SK-N-SH (cell line): Measurements from ENCODE around the gene KNG1. TPM values are rescaled to one million over a fixed set of nuclear protein-coding genes. Genes with fewer than 3 reads are reported as not detected.
A peak's percentile ranks its signal among the peaks of the same experiment; 100 is the strongest.

ENCODE experiments used
- CTCF ChIA-PET: fragments of 300-600, 350-600 bp; formaldehyde crosslinking; extraction: SDS; loops from one replicate; lab custom pipeline; 2021; lab: Yijun Ruan, JAX
- POLR2A ChIA-PET: fragments of 350-600 bp; sonication (Branson Sonifier 250); formaldehyde crosslinking; extraction: SDS; loops from one replicate; lab custom pipeline; 2020; ENCODE audit warnings: antibody characterized with exemption, inconsistent platforms; lab: Yijun Ruan, JAX
- DNase-seq: peaks from one replicate; pipeline ENCODE4 v3.0.0; 2012
- H2AFZ ChIP-seq: fragments of 200-600 bp; sonication (generic); 2 replicates; pipeline ENCODE4 v1.8.1; 2016; ENCODE audit warnings: antibody characterized with exemption, mild to moderate bottlenecking, low read depth
- H3F3A ChIP-seq: fragments of 200-600 bp; sonication (generic); replicated peaks from 2 replicates; pipeline ENCODE3; 2016; ENCODE audit warnings: antibody characterized with exemption, mild to moderate bottlenecking; ENCODE audit not compliant: insufficient read depth
- H3K27ac ChIP-seq, 2 experiments: fragments of 200-500 bp in 1 of 2; fragments of 200-600 bp in 1 of 2; sonication (Bioruptor generic) in 1 of 2; sonication (generic), shearing (Covaris generic) in 1 of 2; 2 replicates each; pipeline versions ENCODE4 v1.5.1 to v1.6.1; 2014 to 2016; ENCODE audit warnings: low read depth in 2 of 2, inconsistent platforms in 1 of 2, low read length in 1 of 2, mild to moderate bottlenecking in 1 of 2, mixed read lengths in 1 of 2
- H3K27me3 ChIP-seq: fragments of 200-600 bp; sonication (generic), shearing (Covaris generic); 2 replicates; pipeline ENCODE4 v1.6.1; 2016; ENCODE audit warnings: mixed run types; ENCODE audit not compliant: insufficient read depth
- H3K36me3 ChIP-seq, 2 experiments: fragments of 200-500 bp in 1 of 2; fragments of 200-600 bp in 1 of 2; sonication (Bioruptor generic) in 1 of 2; sonication (generic) in 1 of 2; replicated peaks in 1 of 2; 2 replicates each; pipeline versions ENCODE3 to v1.5.1; 2014 to 2016; ENCODE audit warnings: low read length in 1 of 2, mild to moderate bottlenecking in 1 of 2; ENCODE audit not compliant: insufficient read depth in 2 of 2, control insufficient read depth in 1 of 2
- H3K4me1 ChIP-seq, 2 experiments: fragments of 200-500 bp in 1 of 2; fragments of 200-600 bp in 1 of 2; sonication (Bioruptor generic) in 1 of 2; sonication (generic), shearing (Covaris generic) in 1 of 2; 2 replicates each; pipeline versions ENCODE4 v1.5.1 to v1.6.1; 2014 to 2016; ENCODE audit warnings: low read depth in 1 of 2, low read length in 1 of 2, mixed run types in 1 of 2; ENCODE audit not compliant: insufficient read depth in 2 of 2, control insufficient read depth in 1 of 2
- H3K4me2 ChIP-seq: fragments of 200-600 bp; sonication (generic), shearing (Covaris generic); 2 replicates; pipeline ENCODE4 v1.6.1; 2017; ENCODE audit warnings: mixed run types
- H3K4me3 ChIP-seq, 2 experiments: fragments of 200-500 bp in 1 of 2; fragments of 200-600 bp in 1 of 2; sonication (Bioruptor generic) in 1 of 2; sonication (generic), shearing (Covaris generic) in 1 of 2; 2 replicates each; pipeline versions ENCODE4 v1.5.1 to v1.8.1; 2014 to 2016; ENCODE audit warnings: low read depth in 2 of 2, inconsistent platforms in 1 of 2, low read length in 1 of 2, mild to moderate bottlenecking in 1 of 2, mixed read lengths in 1 of 2, moderate library complexity in 1 of 2
- H3K79me2 ChIP-seq: fragments of 200-600 bp; sonication (generic); 2 replicates; pipeline ENCODE4 v1.8.1; 2017; ENCODE audit warnings: mild to moderate bottlenecking; ENCODE audit not compliant: insufficient read depth
- H3K9ac ChIP-seq: fragments of 200-600 bp; sonication (generic); 2 replicates; pipeline ENCODE4 v1.6.1; 2017; ENCODE audit warnings: mixed run types
- H3K9me2 ChIP-seq: fragments of 200-600 bp; sonication (generic); 2 replicates; pipeline ENCODE4 v1.6.1; 2017; ENCODE audit warnings: mixed run types
- H3K9me3 ChIP-seq: fragments of 200-600 bp; sonication (generic); 2 replicates; pipeline ENCODE4 v1.6.1; 2017; ENCODE audit warnings: mixed run types, mild to moderate bottlenecking, moderate library complexity
- H4K20me1 ChIP-seq: fragments of 200-600 bp; sonication (generic); 2 replicates; pipeline ENCODE4 v1.6.1; 2017; ENCODE audit warnings: mild to moderate bottlenecking, mixed run types; ENCODE audit not compliant: insufficient read depth
- CHD2 ChIP-seq: fragments of 150-350 bp; IDR thresholded peaks from 2 replicates; pipeline ENCODE4 v1.6.1; 2018; ENCODE audit warnings: low read length; ENCODE audit not compliant: partially characterized antibody
- CTCF ChIP-seq: fragments of 200-600 bp; sonication (generic); IDR thresholded peaks from 2 replicates; pipeline ENCODE4 v1.6.1; 2017; ENCODE audit warnings: antibody characterized with exemption, mild to moderate bottlenecking, moderate library complexity
- ELF1 ChIP-seq: IDR thresholded peaks from 2 replicates; pipeline ENCODE4 v1.4.0; 2012
- EP300 ChIP-seq, 2 experiments: IDR thresholded peaks; 2 replicates each; pipeline versions ENCODE4 v1.4.0 to v1.6.1; 2012; ENCODE audit warnings: borderline replicate concordance in 1 of 2, low read depth in 1 of 2, low read length in 1 of 2
- EZH2phosphoT487 ChIP-seq: fragments of 200-600 bp; sonication (generic); IDR thresholded peaks from 2 replicates; pipeline ENCODE4 v1.6.1; 2017; ENCODE audit warnings: low read depth, mixed run types, mild to moderate bottlenecking, antibody characterized with exemption, moderate library complexity, borderline replicate concordance
- FOSL2 ChIP-seq: IDR thresholded peaks from 2 replicates; pipeline ENCODE4 v1.4.0; 2012; ENCODE audit warnings: low read depth, mild to moderate bottlenecking, moderate library complexity, borderline replicate concordance
- FOXJ3 ChIP-seq: sonication (generic); formaldehyde crosslinking; IDR thresholded peaks from 2 replicates; pipeline ENCODE4 v1.5.1; 2020; ENCODE audit warnings: mild to moderate bottlenecking, missing genetic modification reagents
- GABPA ChIP-seq: IDR thresholded peaks from 2 replicates; pipeline ENCODE4 v1.4.0; 2012; ENCODE audit warnings: low read depth, mild to moderate bottlenecking
- IRF3 ChIP-seq: fragments of 150-350 bp; IDR thresholded peaks from 2 replicates; pipeline ENCODE4 v1.6.1; 2016; ENCODE audit warnings: mild to moderate bottlenecking, low read depth, low read length
- JUND ChIP-seq: IDR thresholded peaks from 2 replicates; pipeline ENCODE4 v1.4.0; 2012
- MEF2A ChIP-seq: IDR thresholded peaks from 2 replicates; pipeline ENCODE4 v1.4.0; 2012; ENCODE audit warnings: low read depth, borderline replicate concordance
- MXI1 ChIP-seq: IDR thresholded peaks from 2 replicates; pipeline ENCODE4 v1.6.1; 2012; ENCODE audit warnings: mild to moderate bottlenecking, low read depth, low read length, improper control_type of control experiment
- NFIC ChIP-seq: IDR thresholded peaks from 2 replicates; pipeline ENCODE4 v1.4.0; 2012; ENCODE audit warnings: borderline replicate concordance
- NRF1 ChIP-seq: IDR thresholded peaks from 2 replicates; pipeline ENCODE4 v1.6.1; 2012; ENCODE audit warnings: low read depth, mild to moderate bottlenecking, low read length
- PBX3 ChIP-seq: IDR thresholded peaks from 2 replicates; pipeline ENCODE4; 2012
- POLR2AphosphoS5 ChIP-seq: IDR thresholded peaks from 2 replicates; pipeline ENCODE4 v1.6.1; 2012; ENCODE audit warnings: low read depth, low read length
- RAD21 ChIP-seq: IDR thresholded peaks from 2 replicates; pipeline ENCODE4 v1.6.1; 2012; ENCODE audit warnings: mild to moderate bottlenecking, low read length
- RCOR1 ChIP-seq: fragments of 150-350 bp; IDR thresholded peaks from 2 replicates; pipeline ENCODE4 v1.6.1; 2017; ENCODE audit warnings: antibody characterized with exemption, low read length
- RFX5 ChIP-seq: IDR thresholded peaks from 2 replicates; pipeline ENCODE4 v1.6.1; 2012; ENCODE audit warnings: mild to moderate bottlenecking, improper control_type of control experiment, low read length
- SIN3A ChIP-seq: IDR thresholded peaks from 2 replicates; pipeline ENCODE4 v1.6.1; 2012; ENCODE audit warnings: low read depth, mild to moderate bottlenecking, low read length, moderate library complexity, borderline replicate concordance
- SMC3 ChIP-seq: IDR thresholded peaks from 2 replicates; pipeline ENCODE4 v1.6.1; 2012; ENCODE audit warnings: low read depth, low read length, improper control_type of control experiment
- TAF1 ChIP-seq: IDR thresholded peaks from 2 replicates; pipeline ENCODE4 v1.6.1; 2012; ENCODE audit warnings: low read depth, mild to moderate bottlenecking, low read length, moderate library complexity, borderline replicate concordance
- TCF12 ChIP-seq: IDR thresholded peaks from 2 replicates; pipeline ENCODE4 v1.4.0; 2012
- TEAD4 ChIP-seq: IDR thresholded peaks from 2 replicates; pipeline ENCODE4 v1.4.0; 2012; ENCODE audit warnings: mild to moderate bottlenecking, borderline replicate concordance; ENCODE audit not compliant: insufficient read depth
- USF1 ChIP-seq: IDR thresholded peaks from 2 replicates; pipeline ENCODE4 v1.4.0; 2012; ENCODE audit warnings: low read depth, borderline replicate concordance
- USF2 ChIP-seq: fragments of 150-350 bp; IDR thresholded peaks from 2 replicates; pipeline ENCODE4 v1.6.1; 2017; ENCODE audit warnings: antibody characterized with exemption, low read length, low read depth, borderline replicate concordance
- YY1 ChIP-seq: IDR thresholded peaks from 2 replicates; pipeline ENCODE4 v1.4.0; 2012; ENCODE audit warnings: low read depth, mild to moderate bottlenecking
- WGBS: methylation state at CpG from one replicate; pipeline ENCODE4 v1.1.6; 2017; ENCODE audit warnings: low lambda C conversion rate; 5-methylcytosine and 5-hydroxymethylcytosine counted together
- polyA plus RNA-seq, 3 experiments: library from polyadenylated mRNA; depleted of rRNA; stranded (reverse); fragments of >200 nt; gene quantifications; 2 replicates each; pipeline ENCODE4 v1.2.3, GENCODE V29; 2012

Gene KNG1
- polyA plus RNA-seq, 1 of the 3 experiments (the other 2 are of a cell fraction), result not detected

- Histone ChIP-seq H3K9ac (peak within 1 kb of the TSS; percentile 100), H3K79me2 (peaks cover 48% of the 10 kb centered on the region), H3K27me3 (no peaks in the 10 kb centered on the region), H3K4me1 (peaks cover 22 to 28% of the 10 kb centered on the region in 2 experiments; a peak in 3 of 4 replicates), H2AFZ (peak within 1 kb of the TSS; percentile 95), H3K4me3 (peak within 1 kb of the TSS; percentile 98 to 99), H3K36me3 (peaks cover 41 to 42% of the 10 kb centered on the region in 2 experiments), H3F3A (peaks cover 46% of the 10 kb centered on the region), H3K9me3 (no peaks in the 10 kb centered on the region), H3K27ac (peak within 1 kb of the TSS; percentile 94 to 99), H3K9me2 (no peaks in the 10 kb centered on the region), H3K4me2 (peak within 1 kb of the TSS; percentile 81), H4K20me1 (peaks cover 45% of the 10 kb centered on the region)
- POLR2A ChIA-PET, result interaction anchor here (0.6 to 3.7 kb wide), 19 partner anchors 9 to 851 kb away, joined by 3 to 31 read pairs (median 6); partner anchors contain the start of genes AHSG, DNAJB11, RFC4 and TBCCD1
- DNase-seq, result peak; percentile 96
- CTCF ChIA-PET, result interaction anchor here (0.9 to 2.6 kb wide), 5 partner anchors 15 to 211 kb away, joined by 3 to 8 read pairs (median 4); no protein-coding TSS in a partner anchor
- under 1% methylated on average over 26 of the region's 60 CpGs for WGBS
- TF ChIP-seq MEF2A (no peak), FOXJ3 (CRISPR knock-in tag) (0 out of 2 replicates have a peak, but pooled peaks have one; percentile 20), SMC3 (no peak), ELF1 (peak; percentile 24; the same call in 1 of the 2 replicates), IRF3 (no peak), TAF1 (peak; percentile 99), EP300 (IDR thresholded peaks at IDR 0.05; ENCODE audit: borderline replicate concordance in 1 of 2, low read depth in 1 of 2, low read length in 1 of 2) (peak in 1 of 2 experiments; percentile 65; a peak in 1 of 4 replicates), USF1 (no peak), RCOR1 (no peak), MXI1 (peak; percentile 74; the same call in 1 of the 2 replicates), TCF12 (no peak), EZH2phosphoT487 (no peak), CTCF (no peak), TEAD4 (peak; percentile 69; the same call in 1 of the 2 replicates), PBX3 (peak; percentile 81), NFIC (no peak), CHD2 (peak; percentile 96), USF2 (no peak), SIN3A (peak; percentile 95), NRF1 (no peak), YY1 (peak; percentile 60; the same call in 1 of the 2 replicates), FOSL2 (0 out of 2 replicates have a peak, but pooled peaks have one; percentile 15), JUND (peak; percentile 33; the same call in 1 of the 2 replicates), RFX5 (no peak), RAD21 (no peak), POLR2AphosphoS5 (peak; percentile 99), GABPA (peak; percentile 73)
These were observed 66.0 kb downstream of the KNG1 start, which contains the start of gene EIF4A2 for GRCh38 chr3:186783058-186783730. EIF4A2 (plus strand) TSS chr3:186783577; CDS start chr3:186783611, 34 bp downstream.
